ENCODE data around the gene CLDN1. TPM values are rescaled to one million over a fixed set of nuclear protein-coding genes. Genes with fewer than 3 reads are reported as not detected.
"Not testable (repeated sequence)": the region's sequence is repeated elsewhere in the genome, so short reads cannot be mapped to it uniquely, and the experiment has no call there.

CLDN1 gene
- total RNA-seq, 2 donors from 2014 or later = 0.21 to 2.0 TPM

GRCh38 chr3:190279690-190280089 is 42.6 kb downstream of the CLDN1 start:
- DNase-seq (ENCODE audit: low spot score) (no peak), ATAC-seq (ENCODE audit: insufficient number of reproducible peaks, low FRiP score, low read depth) (no peak)
- Histone ChIP-seq H3K27me3 (replicated peaks; ENCODE audit: insufficient read depth) (no peaks in the 10 kb centered on the region), H3K9me3 (peaks cover under 1% of the 10 kb centered on the region), H3K4me1 (ENCODE audit: control insufficient read depth in 1 of 2, low read depth in 2 of 2) (peaks cover 0 to 3% of the 10 kb centered on the region in 2 donors), H3K27ac (no peak overlapping the region), H3K36me3 (no peaks in the 10 kb centered on the region), H3K4me3 (no peak overlapping the region)
- TF ChIP-seq CTCF (IDR thresholded peaks at IDR 0.05) = no peak

- no peak overlapping the region for H3K27ac ChIP-seq
- no peak for TF ChIP-seq CTCF (IDR thresholded peaks at IDR 0.05)
Measured at GRCh38 chr3:190272747-190273146, 49.5 kb downstream of the CLDN1 start.

GRCh38 chr3:190269101-190269500 is 53.1 kb downstream of the CLDN1 start:
- no peak for TF ChIP-seq CTCF (IDR thresholded peaks at IDR 0.05)
- H3K27ac ChIP-seq = no peak overlapping the region
- DNase-seq (ENCODE audit: low spot score) = no peak
- H3K4me1 ChIP-seq (ENCODE audit: control insufficient read depth in 1 of 2, low read depth in 2 of 2) = no peaks in the 10 kb centered on the region
- H3K36me3 ChIP-seq = no peaks in the 10 kb centered on the region
- no peaks in the 10 kb centered on the region for H3K27me3 ChIP-seq (replicated peaks; ENCODE audit: insufficient read depth)
- ATAC-seq (ENCODE audit: insufficient number of reproducible peaks, low FRiP score, low read depth) = no peak
- H3K4me3 ChIP-seq = no peak overlapping the region
- H3K9me3 ChIP-seq = no peaks in the 10 kb centered on the region

More at GRCh38 chr3:190272747-190273146, 49.5 kb downstream of the CLDN1 start:
- H3K4me3 ChIP-seq = no peak overlapping the region
- no peak for DNase-seq (ENCODE audit: low spot score)
- no peaks in the 10 kb centered on the region for H3K4me1 ChIP-seq (ENCODE audit: control insufficient read depth in 1 of 2, low read depth in 2 of 2)
- H3K9me3 ChIP-seq = no peaks in the 10 kb centered on the region
- no peaks in the 10 kb centered on the region for H3K27me3 ChIP-seq (replicated peaks; ENCODE audit: insufficient read depth)
- no peaks in the 10 kb centered on the region for H3K36me3 ChIP-seq
- no peak for ATAC-seq (ENCODE audit: insufficient number of reproducible peaks, low FRiP score, low read depth)

GRCh38 chr3:190267464-190267863 is 54.8 kb downstream of the CLDN1 start:
- H3K36me3 ChIP-seq; H3K4me3 ChIP-seq; H3K4me1 ChIP-seq (ENCODE audit: control insufficient read depth in 1 of 2, low read depth in 2 of 2); ATAC-seq (ENCODE audit: insufficient number of reproducible peaks, low FRiP score, low read depth); H3K9me3 ChIP-seq; H3K27me3 ChIP-seq (replicated peaks; ENCODE audit: insufficient read depth); DNase-seq (ENCODE audit: low spot score); H3K27ac ChIP-seq: not testable (repeated sequence)

- DNase-seq (ENCODE audit: low spot score) = no peak
- H3K27me3 ChIP-seq (replicated peaks; ENCODE audit: insufficient read depth) = no peaks in the 10 kb centered on the region
- H3K4me3 ChIP-seq = no peak overlapping the region
- ATAC-seq (ENCODE audit: insufficient number of reproducible peaks, low FRiP score, low read depth) = no peak
- peaks cover 0 to 2% of the 10 kb centered on the region in 2 donors for H3K4me1 ChIP-seq (ENCODE audit: control insufficient read depth in 1 of 2, low read depth in 2 of 2)
- H3K36me3 ChIP-seq = no peaks in the 10 kb centered on the region
- TF ChIP-seq CTCF (IDR thresholded peaks at IDR 0.05) = no peak
- no peaks in the 10 kb centered on the region for H3K9me3 ChIP-seq
- no peak overlapping the region for H3K27ac ChIP-seq
Measured at GRCh38 chr3:190266913-190267290, 55.3 kb downstream of the CLDN1 start.

- Histone ChIP-seq H3K27ac (no peak overlapping the region), H3K4me3 (no peak overlapping the region), H3K9me3 (no peaks in the 10 kb centered on the region), H3K36me3 (no peaks in the 10 kb centered on the region), H3K4me1 (ENCODE audit: control insufficient read depth in 1 of 2, low read depth in 2 of 2) (peaks cover 0 to 7% of the 10 kb centered on the region in 2 donors), H3K27me3 (replicated peaks; ENCODE audit: insufficient read depth) (no peaks in the 10 kb centered on the region)
- no peak for ATAC-seq (ENCODE audit: insufficient number of reproducible peaks, low FRiP score, low read depth)
- TF ChIP-seq CTCF (IDR thresholded peaks at IDR 0.05) = no peak
- no peak for DNase-seq (ENCODE audit: low spot score)
Measured at GRCh38 chr3:190266265-190266912, 55.9 kb downstream of the CLDN1 start.

Data from thoracic aorta (tissue), 2 donors.